ENCODE measurements around the gene FBXL20. TPM values are rescaled to one million over a fixed set of nuclear protein-coding genes. Genes with fewer than 3 reads are reported as not detected.

Gene FBXL20
- polyA plus RNA-seq, 1 donor = 8.8 TPM

DNA sequence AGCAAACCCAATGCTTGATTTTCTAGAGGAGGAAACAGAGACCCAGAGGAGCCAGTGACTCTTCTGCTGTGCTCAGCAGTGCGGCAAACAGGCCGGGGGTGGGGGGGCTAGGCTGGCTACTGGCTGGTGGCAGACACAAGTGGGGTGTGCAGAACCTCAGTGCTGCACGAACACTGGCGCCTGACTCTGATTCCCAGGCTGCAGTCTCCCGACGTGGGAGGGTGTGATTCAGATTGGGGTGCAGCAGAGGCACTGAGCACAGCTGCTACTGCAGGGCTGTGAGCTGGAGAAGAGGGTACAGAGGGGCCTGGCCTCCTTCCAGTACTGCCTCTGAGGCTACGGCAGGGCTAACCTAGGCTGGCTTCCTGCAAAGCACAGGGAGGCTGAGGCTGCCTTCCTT lies 193.3 kb downstream of the FBXL20 start:
- WGBS (ENCODE audit: insufficient coverage, low lambda C conversion rate) = no CpG with 5 or more reads among the region's 7 CpGs
- Histone ChIP-seq H3K9me3 (ENCODE audit: control insufficient read depth, low read depth, low read length) (peaks cover 3% of the 10 kb centered on the region), H3K4me3 (ENCODE audit: low read length) (no peak overlapping the region), H3K36me3 (ENCODE audit: control insufficient read depth, insufficient read depth, low read length) (peaks cover 22% of the 10 kb centered on the region), H3K4me1 (ENCODE audit: control insufficient read depth, insufficient read depth, low read length) (peaks cover 13% of the 10 kb centered on the region), H3K27ac (ENCODE audit: low read length) (no peak overlapping the region), H3K27me3 (ENCODE audit: control insufficient read depth, insufficient read depth, low read length) (peaks cover 34% of the 10 kb centered on the region)
- no peak for DNase-seq

DNA sequence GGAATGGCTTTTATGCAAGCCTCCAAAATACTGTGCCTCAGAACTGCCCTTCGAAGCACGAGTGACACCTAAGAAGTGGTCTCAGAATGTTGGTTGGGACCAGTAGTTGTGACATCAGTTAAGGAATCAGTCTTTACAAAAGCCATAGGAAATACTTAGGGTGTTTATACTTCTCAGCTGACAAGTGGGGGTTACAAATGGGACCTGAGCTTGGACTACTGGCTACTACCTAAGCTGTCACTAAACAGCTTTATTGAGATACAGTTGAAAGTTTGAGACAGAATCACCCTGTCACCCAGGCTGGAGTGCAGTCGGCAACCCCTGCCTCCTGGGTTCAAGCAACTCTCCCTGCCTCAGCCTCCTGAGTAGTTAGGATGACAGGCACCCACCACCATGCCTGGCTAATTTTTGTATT lies 196.3 kb downstream of the FBXL20 start:
- Histone ChIP-seq H3K36me3 (ENCODE audit: control insufficient read depth, insufficient read depth, low read length) (peaks cover 41% of the 10 kb centered on the region), H3K4me1 (ENCODE audit: control insufficient read depth, insufficient read depth, low read length) (peaks cover 25% of the 10 kb centered on the region), H3K9me3 (ENCODE audit: control insufficient read depth, low read depth, low read length) (peaks cover 3% of the 10 kb centered on the region), H3K4me3 (ENCODE audit: low read length) (no peak overlapping the region), H3K27me3 (ENCODE audit: control insufficient read depth, insufficient read depth, low read length) (peaks cover 18% of the 10 kb centered on the region), H3K27ac (ENCODE audit: low read length) (no peak overlapping the region)
- DNase-seq = no peak
- no CpG with 5 or more reads among the region's 3 CpGs for WGBS (ENCODE audit: insufficient coverage, low lambda C conversion rate)

DNA sequence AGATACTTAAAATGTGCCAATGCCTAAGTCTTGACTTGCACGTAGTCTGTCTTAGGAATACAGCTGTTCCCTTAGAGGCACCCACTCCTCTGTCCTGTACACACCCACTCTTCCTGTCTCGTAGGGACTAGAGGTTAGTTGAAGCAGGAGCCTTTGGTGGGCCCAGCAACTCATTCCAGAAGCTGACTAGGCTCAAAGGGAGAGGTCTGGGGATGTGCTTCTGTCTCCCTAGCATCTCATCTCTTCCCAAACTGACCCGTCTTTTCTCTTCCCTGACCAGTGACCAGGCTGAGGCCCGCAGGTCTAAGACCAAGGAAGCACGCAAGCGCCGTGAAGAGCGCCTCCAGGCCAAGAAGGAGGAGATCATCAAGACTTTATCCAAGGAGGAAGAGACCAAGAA lies 197.2 kb downstream of the FBXL20 start:
- WGBS (ENCODE audit: insufficient coverage, low lambda C conversion rate) = no CpG with 5 or more reads among the region's 8 CpGs
- Histone ChIP-seq H3K9me3 (ENCODE audit: control insufficient read depth, low read depth, low read length) (no peaks in the 10 kb centered on the region), H3K27ac (ENCODE audit: low read length) (no peak overlapping the region), H3K36me3 (ENCODE audit: control insufficient read depth, insufficient read depth, low read length) (peaks cover 41% of the 10 kb centered on the region), H3K4me1 (ENCODE audit: control insufficient read depth, insufficient read depth, low read length) (peaks cover 17% of the 10 kb centered on the region), H3K4me3 (ENCODE audit: low read length) (no peak overlapping the region), H3K27me3 (ENCODE audit: control insufficient read depth, insufficient read depth, low read length) (peaks cover 9% of the 10 kb centered on the region)
- DNase-seq = no peak

Other genes starting within 250 kb of the FBXL20 start
- 4.1 TPM for gene PLXDC1, start 250.0 kb downstream of the FBXL20 start, polyA plus RNA-seq
- gene ARL5C, start 235.5 kb downstream of the FBXL20 start, polyA plus RNA-seq = not detected
- gene CACNB1, start 204.0 kb downstream of the FBXL20 start, polyA plus RNA-seq = 5.5 TPM
- 2,491 TPM for gene RPL19, start 201.3 kb downstream of the FBXL20 start, polyA plus RNA-seq
- gene STAC2, start 175.7 kb downstream of the FBXL20 start, polyA plus RNA-seq = 0.61 TPM
- 27.8 TPM for gene MED1, start 49.6 kb upstream of the FBXL20 start, polyA plus RNA-seq
- gene CDK12, start 59.9 kb upstream of the FBXL20 start, polyA plus RNA-seq = 45.9 TPM
- 0.01 TPM for gene NEUROD2, start 206.3 kb upstream of the FBXL20 start, polyA plus RNA-seq
- gene PPP1R1B, start 225.3 kb upstream of the FBXL20 start, polyA plus RNA-seq = 20.4 TPM
- gene STARD3, start 235.5 kb upstream of the FBXL20 start, polyA plus RNA-seq = 57.9 TPM